HL-60 (cell line): ENCODE results near the gene SLC16A5.

Experiments
- DNase-seq, 2 experiments: peaks; one replicate each; pipeline ENCODE4 v3.0.0-alpha.2; 2010 to 2020; ENCODE audit warnings: low read depth in 1 of 2, low spot score in 1 of 2
- H3K27ac ChIP-seq: fragments of 250-450 bp; sonication (Bioruptor Pico); replicated peaks from 2 replicates; pipeline ENCODE4 v1.5.1; 2020; ENCODE audit warnings: mild to moderate bottlenecking, moderate library complexity
- H3K27me3 ChIP-seq: fragments of 250-450 bp; sonication (Bioruptor Pico); 2 replicates; pipeline ENCODE4 v1.5.1; 2021; ENCODE audit warnings: mild to moderate bottlenecking, moderate library complexity; ENCODE audit not compliant: insufficient read depth, poor library complexity, severe bottlenecking
- H3K4me3 ChIP-seq: replicated peaks from 2 replicates; pipeline ENCODE4 v1.5.1; 2011; ENCODE audit warnings: mild to moderate bottlenecking, control low read depth, low read length; ENCODE audit not compliant: insufficient read depth
- GABPA ChIP-seq: IDR thresholded peaks from 2 replicates; pipeline ENCODE4 v1.6.1; 2012; ENCODE audit warnings: low read depth
- POLR2AphosphoS5 ChIP-seq: IDR thresholded peaks from 2 replicates; pipeline ENCODE4 v1.6.1; 2012; ENCODE audit warnings: low read depth
- SPI1 ChIP-seq: IDR thresholded peaks from 2 replicates; pipeline ENCODE4 v1.6.1; 2012; ENCODE audit warnings: low read depth, mild to moderate bottlenecking, borderline replicate concordance
- TF ChIP-seq, protein P1 (sequence below): IDR thresholded peaks from one replicate; pipeline ENCODE4 v1.5.1; 2011; ENCODE audit warnings: low read length, control low read depth, inconsistent platforms; ENCODE audit not compliant: insufficient read depth
- TF ChIP-seq, protein P2 (sequence below): IDR thresholded peaks from 2 replicates; pipeline ENCODE4 v1.6.1; 2012; ENCODE audit warnings: low read depth; ENCODE audit not compliant: insufficient replicate concordance

The SLC16A5 gene

GRCh38 chr17:75109407-75110233, 21.9 kb downstream of the SLC16A5 start, which contains the start of gene ARMC7:
Gene ARMC7 (plus strand): TSS chr17:75109969. CDS start chr17:75110289, 320 bp downstream.
- DNase-seq, result peak; percentile 73 to 92
- peak within 1 kb of the TSS; percentile 52 for H3K27ac ChIP-seq
- TF ChIP-seq SPI1, result no peak
- TF ChIP-seq, protein P1, sequence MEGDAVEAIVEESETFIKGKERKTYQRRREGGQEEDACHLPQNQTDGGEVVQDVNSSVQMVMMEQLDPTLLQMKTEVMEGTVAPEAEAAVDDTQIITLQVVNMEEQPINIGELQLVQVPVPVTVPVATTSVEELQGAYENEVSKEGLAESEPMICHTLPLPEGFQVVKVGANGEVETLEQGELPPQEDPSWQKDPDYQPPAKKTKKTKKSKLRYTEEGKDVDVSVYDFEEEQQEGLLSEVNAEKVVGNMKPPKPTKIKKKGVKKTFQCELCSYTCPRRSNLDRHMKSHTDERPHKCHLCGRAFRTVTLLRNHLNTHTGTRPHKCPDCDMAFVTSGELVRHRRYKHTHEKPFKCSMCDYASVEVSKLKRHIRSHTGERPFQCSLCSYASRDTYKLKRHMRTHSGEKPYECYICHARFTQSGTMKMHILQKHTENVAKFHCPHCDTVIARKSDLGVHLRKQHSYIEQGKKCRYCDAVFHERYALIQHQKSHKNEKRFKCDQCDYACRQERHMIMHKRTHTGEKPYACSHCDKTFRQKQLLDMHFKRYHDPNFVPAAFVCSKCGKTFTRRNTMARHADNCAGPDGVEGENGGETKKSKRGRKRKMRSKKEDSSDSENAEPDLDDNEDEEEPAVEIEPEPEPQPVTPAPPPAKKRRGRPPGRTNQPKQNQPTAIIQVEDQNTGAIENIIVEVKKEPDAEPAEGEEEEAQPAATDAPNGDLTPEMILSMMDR, result no peak
- TF ChIP-seq POLR2AphosphoS5, result peak; percentile 50; the same call in 1 of the 2 replicates
- TF ChIP-seq, protein P2, sequence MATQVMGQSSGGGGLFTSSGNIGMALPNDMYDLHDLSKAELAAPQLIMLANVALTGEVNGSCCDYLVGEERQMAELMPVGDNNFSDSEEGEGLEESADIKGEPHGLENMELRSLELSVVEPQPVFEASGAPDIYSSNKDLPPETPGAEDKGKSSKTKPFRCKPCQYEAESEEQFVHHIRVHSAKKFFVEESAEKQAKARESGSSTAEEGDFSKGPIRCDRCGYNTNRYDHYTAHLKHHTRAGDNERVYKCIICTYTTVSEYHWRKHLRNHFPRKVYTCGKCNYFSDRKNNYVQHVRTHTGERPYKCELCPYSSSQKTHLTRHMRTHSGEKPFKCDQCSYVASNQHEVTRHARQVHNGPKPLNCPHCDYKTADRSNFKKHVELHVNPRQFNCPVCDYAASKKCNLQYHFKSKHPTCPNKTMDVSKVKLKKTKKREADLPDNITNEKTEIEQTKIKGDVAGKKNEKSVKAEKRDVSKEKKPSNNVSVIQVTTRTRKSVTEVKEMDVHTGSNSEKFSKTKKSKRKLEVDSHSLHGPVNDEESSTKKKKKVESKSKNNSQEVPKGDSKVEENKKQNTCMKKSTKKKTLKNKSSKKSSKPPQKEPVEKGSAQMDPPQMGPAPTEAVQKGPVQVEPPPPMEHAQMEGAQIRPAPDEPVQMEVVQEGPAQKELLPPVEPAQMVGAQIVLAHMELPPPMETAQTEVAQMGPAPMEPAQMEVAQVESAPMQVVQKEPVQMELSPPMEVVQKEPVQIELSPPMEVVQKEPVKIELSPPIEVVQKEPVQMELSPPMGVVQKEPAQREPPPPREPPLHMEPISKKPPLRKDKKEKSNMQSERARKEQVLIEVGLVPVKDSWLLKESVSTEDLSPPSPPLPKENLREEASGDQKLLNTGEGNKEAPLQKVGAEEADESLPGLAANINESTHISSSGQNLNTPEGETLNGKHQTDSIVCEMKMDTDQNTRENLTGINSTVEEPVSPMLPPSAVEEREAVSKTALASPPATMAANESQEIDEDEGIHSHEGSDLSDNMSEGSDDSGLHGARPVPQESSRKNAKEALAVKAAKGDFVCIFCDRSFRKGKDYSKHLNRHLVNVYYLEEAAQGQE, result peak; percentile 22
- TF ChIP-seq GABPA, result peak; percentile 82
- no peaks in the 10 kb centered on the region for H3K27me3 ChIP-seq
- H3K4me3 ChIP-seq, result peak within 1 kb of the TSS; percentile 76

- DNase-seq, result peak in 1 of 2 experiments; percentile 27
- Histone ChIP-seq H3K4me3 (peak overlapping the region; percentile 76), H3K27me3 (no peaks in the 10 kb centered on the region), H3K27ac (peak overlapping the region; percentile 52)
- TF ChIP-seq GABPA (no peak), POLR2AphosphoS5 (no peak), SPI1 (no peak)
- TF ChIP-seq, protein P1, result no peak
- TF ChIP-seq, protein P2, result no peak
Measured at GRCh38 chr17:75110234-75110937, 22.6 kb downstream of the SLC16A5 start.

DNA sequence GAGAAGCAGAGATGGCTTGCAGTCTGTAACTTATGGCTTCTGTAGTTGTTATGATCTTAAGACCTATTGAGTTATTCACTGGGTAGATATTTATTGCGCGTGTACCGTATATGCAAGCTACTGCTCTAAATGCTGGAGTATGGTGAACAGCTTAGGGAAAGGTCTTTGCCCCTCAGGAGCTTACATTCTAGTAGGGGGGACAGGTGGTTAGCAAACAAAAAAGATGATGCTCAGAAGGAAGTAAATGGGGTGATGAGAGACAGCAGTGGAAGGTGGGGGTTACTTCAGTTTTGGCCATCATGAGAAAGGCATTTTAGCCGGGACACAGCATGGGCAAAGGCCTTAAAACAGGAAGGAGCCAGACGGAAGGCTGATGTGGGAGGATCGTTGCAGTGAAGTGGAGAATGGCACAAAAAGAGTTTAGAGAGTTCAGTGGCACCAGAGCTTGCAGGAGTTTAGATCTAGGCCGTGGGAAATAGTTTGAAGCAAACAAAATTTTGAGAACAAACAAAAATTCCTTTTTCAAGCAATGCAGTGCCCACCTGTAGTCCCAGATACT, 24.1 kb downstream of the SLC16A5 start:
- DNase-seq, result peak in 1 of 2 experiments; percentile 40
- TF ChIP-seq, protein P2, result no peak
- peak; percentile 26; the same call in 1 of the 2 replicates for TF ChIP-seq GABPA
- no peak overlapping the region for H3K27ac ChIP-seq
- H3K4me3 ChIP-seq, result no peak overlapping the region
- H3K27me3 ChIP-seq, result no peaks in the 10 kb centered on the region
